GM23338 (cell line): ENCODE data around the gene MAP3K14.

Experiments
- EZH2 ChIP-seq: fragments of 200-600 bp; sonication (generic); IDR thresholded peaks from one replicate; pipeline ENCODE4 v1.8.0; 2017; ENCODE audit warnings: antibody characterized with exemption, mild to moderate bottlenecking, low read depth; ENCODE audit not compliant: unreplicated experiment
- EZH2phosphoT487 ChIP-seq: fragments of 200-600 bp; sonication (generic); IDR thresholded peaks from one replicate; pipeline ENCODE4 v1.8.1; 2018; ENCODE audit warnings: antibody characterized with exemption; ENCODE audit not compliant: unreplicated experiment
- POLR2AphosphoS5 ChIP-seq: IDR thresholded peaks from 2 replicates; pipeline ENCODE4 v1.6.1; 2016; ENCODE audit warnings: antibody characterized with exemption, low read depth
- TF ChIP-seq, protein P1 (sequence below), 2 experiments: fragments of 200-600 bp in 1 of 2; sonication (generic) in 1 of 2; conservative IDR thresholded peaks; 2 replicates each; pipeline versions ENCODE4 v1.5.1 to v1.6.1; 2016 to 2017; ENCODE audit warnings: antibody characterized with exemption in 2 of 2, low read depth in 2 of 2, mild to moderate bottlenecking in 2 of 2, moderate library complexity in 1 of 2
- TF ChIP-seq, protein P2 (sequence below): IDR thresholded peaks from one replicate; pipeline ENCODE4 v1.6.1; 2018; ENCODE audit warnings: antibody characterized with exemption; ENCODE audit not compliant: unreplicated experiment

DNA sequence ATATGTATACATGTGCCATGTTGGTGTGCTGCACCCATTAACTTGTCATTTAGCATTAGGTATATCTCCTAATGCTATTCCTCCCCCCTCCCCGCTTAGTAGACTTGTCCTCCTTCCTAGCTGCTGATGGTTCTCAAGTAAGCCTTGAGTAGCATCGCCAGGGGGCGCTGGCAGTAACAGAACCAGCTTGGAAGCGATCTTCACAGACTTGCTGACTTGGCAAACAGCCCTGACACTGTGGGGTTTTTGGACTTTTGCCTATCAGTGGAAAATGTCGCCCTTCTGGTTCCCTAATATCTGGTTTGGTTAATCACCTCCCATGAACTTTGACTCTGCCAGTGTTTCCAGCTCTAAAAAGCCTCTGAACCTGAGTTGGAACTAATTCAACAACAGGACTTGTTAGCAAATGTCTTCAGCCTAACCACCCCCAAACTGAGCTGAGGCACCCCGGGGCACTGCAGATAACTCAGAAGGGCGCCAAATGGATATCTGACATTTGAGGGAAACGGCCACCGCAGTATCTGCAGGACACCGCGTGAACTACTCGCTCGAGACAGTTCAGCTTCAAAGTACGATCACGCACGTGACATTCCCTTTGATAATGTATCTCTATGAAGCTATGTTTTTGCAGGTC, 39.5 kb downstream of the MAP3K14 start:
- TF ChIP-seq, protein P1, sequence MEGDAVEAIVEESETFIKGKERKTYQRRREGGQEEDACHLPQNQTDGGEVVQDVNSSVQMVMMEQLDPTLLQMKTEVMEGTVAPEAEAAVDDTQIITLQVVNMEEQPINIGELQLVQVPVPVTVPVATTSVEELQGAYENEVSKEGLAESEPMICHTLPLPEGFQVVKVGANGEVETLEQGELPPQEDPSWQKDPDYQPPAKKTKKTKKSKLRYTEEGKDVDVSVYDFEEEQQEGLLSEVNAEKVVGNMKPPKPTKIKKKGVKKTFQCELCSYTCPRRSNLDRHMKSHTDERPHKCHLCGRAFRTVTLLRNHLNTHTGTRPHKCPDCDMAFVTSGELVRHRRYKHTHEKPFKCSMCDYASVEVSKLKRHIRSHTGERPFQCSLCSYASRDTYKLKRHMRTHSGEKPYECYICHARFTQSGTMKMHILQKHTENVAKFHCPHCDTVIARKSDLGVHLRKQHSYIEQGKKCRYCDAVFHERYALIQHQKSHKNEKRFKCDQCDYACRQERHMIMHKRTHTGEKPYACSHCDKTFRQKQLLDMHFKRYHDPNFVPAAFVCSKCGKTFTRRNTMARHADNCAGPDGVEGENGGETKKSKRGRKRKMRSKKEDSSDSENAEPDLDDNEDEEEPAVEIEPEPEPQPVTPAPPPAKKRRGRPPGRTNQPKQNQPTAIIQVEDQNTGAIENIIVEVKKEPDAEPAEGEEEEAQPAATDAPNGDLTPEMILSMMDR (conservative IDR thresholded peaks at IDR 0.05; ENCODE audit: low read depth in 2 of 2), result peak; percentile 93 to 97
- TF ChIP-seq, protein P2, sequence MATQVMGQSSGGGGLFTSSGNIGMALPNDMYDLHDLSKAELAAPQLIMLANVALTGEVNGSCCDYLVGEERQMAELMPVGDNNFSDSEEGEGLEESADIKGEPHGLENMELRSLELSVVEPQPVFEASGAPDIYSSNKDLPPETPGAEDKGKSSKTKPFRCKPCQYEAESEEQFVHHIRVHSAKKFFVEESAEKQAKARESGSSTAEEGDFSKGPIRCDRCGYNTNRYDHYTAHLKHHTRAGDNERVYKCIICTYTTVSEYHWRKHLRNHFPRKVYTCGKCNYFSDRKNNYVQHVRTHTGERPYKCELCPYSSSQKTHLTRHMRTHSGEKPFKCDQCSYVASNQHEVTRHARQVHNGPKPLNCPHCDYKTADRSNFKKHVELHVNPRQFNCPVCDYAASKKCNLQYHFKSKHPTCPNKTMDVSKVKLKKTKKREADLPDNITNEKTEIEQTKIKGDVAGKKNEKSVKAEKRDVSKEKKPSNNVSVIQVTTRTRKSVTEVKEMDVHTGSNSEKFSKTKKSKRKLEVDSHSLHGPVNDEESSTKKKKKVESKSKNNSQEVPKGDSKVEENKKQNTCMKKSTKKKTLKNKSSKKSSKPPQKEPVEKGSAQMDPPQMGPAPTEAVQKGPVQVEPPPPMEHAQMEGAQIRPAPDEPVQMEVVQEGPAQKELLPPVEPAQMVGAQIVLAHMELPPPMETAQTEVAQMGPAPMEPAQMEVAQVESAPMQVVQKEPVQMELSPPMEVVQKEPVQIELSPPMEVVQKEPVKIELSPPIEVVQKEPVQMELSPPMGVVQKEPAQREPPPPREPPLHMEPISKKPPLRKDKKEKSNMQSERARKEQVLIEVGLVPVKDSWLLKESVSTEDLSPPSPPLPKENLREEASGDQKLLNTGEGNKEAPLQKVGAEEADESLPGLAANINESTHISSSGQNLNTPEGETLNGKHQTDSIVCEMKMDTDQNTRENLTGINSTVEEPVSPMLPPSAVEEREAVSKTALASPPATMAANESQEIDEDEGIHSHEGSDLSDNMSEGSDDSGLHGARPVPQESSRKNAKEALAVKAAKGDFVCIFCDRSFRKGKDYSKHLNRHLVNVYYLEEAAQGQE, result no peak
- TF ChIP-seq POLR2AphosphoS5 (no peak), EZH2 (no peak), EZH2phosphoT487 (no peak)
